GM19395 (cell line): Measurements from ENCODE around the gene B4GALT3.
"Not testable (repeated sequence)": the region's sequence is repeated elsewhere in the genome, so short reads cannot be mapped to it uniquely, and the experiment has no call there.

ENCODE experiments used
- ATAC-seq: cut with Tn5 transposase; IDR thresholded peaks from one replicate; pipeline ENCODE4 v1.9.1; 2021; ENCODE audit warnings: mild to moderate bottlenecking, moderate library complexity; ENCODE audit not compliant: unreplicated experiment

The B4GALT3 gene

GRCh38 chr1:161177112-161177935 is at the start of gene B4GALT3:
Gene B4GALT3, minus strand, starts transcription at chr1:161177507. Its CDS starts 1,447 bp downstream, at chr1:161176060.
- peak; percentile 79 for ATAC-seq

GRCh38 chr1:161226759-161227158 is 49.5 kb upstream of the B4GALT3 start:
- no peak for ATAC-seq

- ATAC-seq: no peak
Observed at GRCh38 chr1:161226320-161226711, 49.0 kb upstream of the B4GALT3 start.

- peak; percentile 97 for ATAC-seq
Observed at GRCh38 chr1:161225534-161226319, 48.4 kb upstream of the B4GALT3 start, which contains the start of gene TOMM40L. Gene TOMM40L, plus strand, starts transcription at chr1:161226060. Its CDS starts 430 bp downstream, at chr1:161226490.

GRCh38 chr1:161225178-161225533 is 47.8 kb upstream of the B4GALT3 start:
- no peak for ATAC-seq

- not testable (repeated sequence) for ATAC-seq
Observed at GRCh38 chr1:161224695-161225087, 47.4 kb upstream of the B4GALT3 start.

GRCh38 chr1:161223805-161224694 is 46.7 kb upstream of the B4GALT3 start:
- ATAC-seq: no peak

- no peak for ATAC-seq
Observed at GRCh38 chr1:161222175-161223019, 45.1 kb upstream of the B4GALT3 start.

GRCh38 chr1:161220002-161220401 is 42.7 kb upstream of the B4GALT3 start:
- no peak for ATAC-seq

GRCh38 chr1:161219078-161219892 is 42.0 kb upstream of the B4GALT3 start:
- ATAC-seq: no peak

- no peak for ATAC-seq
Observed at GRCh38 chr1:161218301-161219077, 41.2 kb upstream of the B4GALT3 start.

- ATAC-seq: no peak
Observed at GRCh38 chr1:161217831-161218230, 40.5 kb upstream of the B4GALT3 start.

- ATAC-seq: peak; percentile 93
Observed at GRCh38 chr1:161216945-161217712, 39.8 kb upstream of the B4GALT3 start.

- no peak for ATAC-seq
Observed at GRCh38 chr1:161215076-161215475, 37.8 kb upstream of the B4GALT3 start, which contains the start of gene FCER1G. Gene FCER1G, plus strand, starts transcription at chr1:161215295. Its CDS starts 27 bp downstream, at chr1:161215322.

- no peak for ATAC-seq
Observed at GRCh38 chr1:161214369-161214768, 37.1 kb upstream of the B4GALT3 start.

- no peak for ATAC-seq
Observed at GRCh38 chr1:161209790-161210409, 32.6 kb upstream of the B4GALT3 start.

GRCh38 chr1:161207173-161207572 is 29.9 kb upstream of the B4GALT3 start:
- ATAC-seq: no peak
